GM18505 (cell line): Measurements from ENCODE around the gene HSH2D.
A peak's percentile ranks its signal among the peaks of the same experiment; 100 is the strongest.
"Not testable (repeated sequence)": the region's sequence is repeated elsewhere in the genome, so short reads cannot be mapped to it uniquely, and the experiment has no call there.

Source experiments
- ATAC-seq: cut with Tn5 transposase; IDR thresholded peaks from one replicate; pipeline ENCODE4 v1.9.1; 2021; ENCODE audit not compliant: unreplicated experiment
- POLR2A ChIP-seq: IDR thresholded peaks from 4 replicates; pipeline ENCODE4 v1.6.1; 2011; ENCODE audit warnings: borderline replicate concordance; ENCODE audit not compliant: insufficient read depth, insufficient read length; ENCODE audit errors: extremely low read depth

HSH2D gene

GRCh38 chr19:16111909-16112752 lies 31.4 kb upstream of the HSH2D start:
- peak; percentile 88 for TF ChIP-seq POLR2A
- ATAC-seq, result no peak

GRCh38 chr19:16112778-16113177 lies 30.7 kb upstream of the HSH2D start:
- peak; percentile 10 for TF ChIP-seq POLR2A
- ATAC-seq, result no peak

- no peak for TF ChIP-seq POLR2A
- ATAC-seq, result no peak
Observed at GRCh38 chr19:16113727-16114126, 29.8 kb upstream of the HSH2D start.

GRCh38 chr19:16115301-16116039 lies 28.0 kb upstream of the HSH2D start:
- ATAC-seq, result no peak
- TF ChIP-seq POLR2A, result no peak

- TF ChIP-seq POLR2A, result no peak
- ATAC-seq, result no peak
Observed at GRCh38 chr19:16116067-16116466, 27.4 kb upstream of the HSH2D start.

- TF ChIP-seq POLR2A, result peak; percentile 54
- no peak for ATAC-seq
Observed at GRCh38 chr19:16117594-16118033, 25.9 kb upstream of the HSH2D start.

- TF ChIP-seq POLR2A, result peak; percentile 63
- ATAC-seq, result peak; percentile 67
Observed at GRCh38 chr19:16118489-16119033, 24.9 kb upstream of the HSH2D start.

GRCh38 chr19:16119075-16119857 lies 24.2 kb upstream of the HSH2D start:
- not testable (repeated sequence) for ATAC-seq

- no peak for ATAC-seq
- no peak for TF ChIP-seq POLR2A
Observed at GRCh38 chr19:16121141-16121540, 22.3 kb upstream of the HSH2D start.

- ATAC-seq, result no peak
- TF ChIP-seq POLR2A, result no peak
Observed at GRCh38 chr19:16121967-16122366, 21.5 kb upstream of the HSH2D start.

- no peak for TF ChIP-seq POLR2A
- ATAC-seq, result no peak
Observed at GRCh38 chr19:16124953-16125352, 18.5 kb upstream of the HSH2D start.

- ATAC-seq, result no peak
- TF ChIP-seq POLR2A, result no peak
Observed at GRCh38 chr19:16125737-16126495, 17.6 kb upstream of the HSH2D start.
